HCT116 (cell line): ENCODE data around the gene PHKB.

ENCODE experiments used
- CEBPB ChIP-seq: IDR thresholded peaks from 2 replicates; pipeline ENCODE4 v1.6.1; 2012; ENCODE audit warnings: low read depth
- EGR1 ChIP-seq: IDR thresholded peaks from 2 replicates; pipeline ENCODE4 v1.6.1; 2012; ENCODE audit warnings: low read depth
- EZH2 ChIP-seq: fragments of 200-600 bp; sonication (generic); IDR thresholded peaks from 2 replicates; pipeline ENCODE4 v1.6.1; 2017; ENCODE audit warnings: antibody characterized with exemption, mixed run types
- FOSL1 ChIP-seq: IDR thresholded peaks from 2 replicates; pipeline ENCODE4 v1.6.1; 2012; ENCODE audit warnings: low read depth
- POLR2A ChIP-seq: IDR thresholded peaks from 2 replicates; pipeline ENCODE4 v1.7.0; 2011; ENCODE audit warnings: borderline replicate concordance; ENCODE audit not compliant: insufficient read depth, insufficient read length; ENCODE audit errors: extremely low read depth
- POLR2AphosphoS5 ChIP-seq: IDR thresholded peaks from 2 replicates; pipeline ENCODE4 v1.6.1; 2011; ENCODE audit warnings: mild to moderate bottlenecking, low read depth, low read length, moderate library complexity
- RAD21 ChIP-seq: IDR thresholded peaks from 2 replicates; pipeline ENCODE4 v1.6.1; 2012; ENCODE audit warnings: low read depth, mild to moderate bottlenecking
- SIN3A ChIP-seq: IDR thresholded peaks from 2 replicates; pipeline ENCODE4 v1.6.1; 2012; ENCODE audit warnings: low read depth
- SP1 ChIP-seq: IDR thresholded peaks from 2 replicates; pipeline ENCODE4 v1.6.1; 2012; ENCODE audit warnings: low read depth
- SRF ChIP-seq: IDR thresholded peaks from 2 replicates; pipeline ENCODE4 v1.6.1; 2012; ENCODE audit warnings: low read depth
- TCF7L2 ChIP-seq: IDR thresholded peaks from 2 replicates; pipeline ENCODE4 v1.7.0; 2011; ENCODE audit warnings: borderline replicate concordance, inconsistent platforms; ENCODE audit not compliant: insufficient read depth, insufficient read length; ENCODE audit errors: extremely low read depth
- TF ChIP-seq, protein P1 (sequence below), 3 experiments: fragments of 200-600 bp in 1 of 3; sonication (generic) in 1 of 3; IDR thresholded peaks in 2 of 3; conservative IDR thresholded peaks in 1 of 3; 2 replicates each; pipeline ENCODE4 v1.5.1; 2012 to 2017; ENCODE audit warnings: low read depth in 2 of 3, low read length in 2 of 3, antibody characterized with exemption in 1 of 3, borderline replicate concordance in 1 of 3, control low read depth in 1 of 3, mild to moderate bottlenecking in 1 of 3, mixed read lengths in 1 of 3, mixed run types in 1 of 3, moderate library complexity in 1 of 3; ENCODE audit not compliant: insufficient read depth in 1 of 3
- TF ChIP-seq, protein P2 (sequence below): IDR thresholded peaks from 2 replicates; pipeline ENCODE4 v1.6.1; 2012; ENCODE audit warnings: low read depth
- TF ChIP-seq, protein P3 (sequence below): IDR thresholded peaks from 2 replicates; pipeline ENCODE4 v1.6.1; 2011; ENCODE audit warnings: mild to moderate bottlenecking, low read length, moderate library complexity; ENCODE audit not compliant: insufficient replicate concordance; ENCODE audit errors: extremely low read depth

DNA sequence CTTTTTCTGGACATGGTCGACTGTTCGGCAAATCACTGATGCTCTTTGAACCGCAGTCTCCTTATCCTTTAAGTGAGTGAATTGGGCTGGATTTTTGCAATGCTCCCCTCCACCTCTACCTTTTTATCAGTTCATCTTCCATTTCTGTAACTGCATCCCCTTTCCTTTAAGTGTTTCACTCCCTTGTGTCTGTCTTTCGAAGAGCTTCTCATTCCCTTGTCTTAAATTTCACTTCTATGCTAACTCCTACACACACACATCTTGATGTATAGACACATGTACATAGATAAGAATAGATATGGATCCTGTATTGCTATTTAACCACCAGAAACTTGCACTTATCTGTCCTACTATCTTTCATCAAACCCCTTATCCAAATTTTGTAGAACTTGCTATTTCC, 250.7 kb downstream of the PHKB start:
- TF ChIP-seq, protein P1, sequence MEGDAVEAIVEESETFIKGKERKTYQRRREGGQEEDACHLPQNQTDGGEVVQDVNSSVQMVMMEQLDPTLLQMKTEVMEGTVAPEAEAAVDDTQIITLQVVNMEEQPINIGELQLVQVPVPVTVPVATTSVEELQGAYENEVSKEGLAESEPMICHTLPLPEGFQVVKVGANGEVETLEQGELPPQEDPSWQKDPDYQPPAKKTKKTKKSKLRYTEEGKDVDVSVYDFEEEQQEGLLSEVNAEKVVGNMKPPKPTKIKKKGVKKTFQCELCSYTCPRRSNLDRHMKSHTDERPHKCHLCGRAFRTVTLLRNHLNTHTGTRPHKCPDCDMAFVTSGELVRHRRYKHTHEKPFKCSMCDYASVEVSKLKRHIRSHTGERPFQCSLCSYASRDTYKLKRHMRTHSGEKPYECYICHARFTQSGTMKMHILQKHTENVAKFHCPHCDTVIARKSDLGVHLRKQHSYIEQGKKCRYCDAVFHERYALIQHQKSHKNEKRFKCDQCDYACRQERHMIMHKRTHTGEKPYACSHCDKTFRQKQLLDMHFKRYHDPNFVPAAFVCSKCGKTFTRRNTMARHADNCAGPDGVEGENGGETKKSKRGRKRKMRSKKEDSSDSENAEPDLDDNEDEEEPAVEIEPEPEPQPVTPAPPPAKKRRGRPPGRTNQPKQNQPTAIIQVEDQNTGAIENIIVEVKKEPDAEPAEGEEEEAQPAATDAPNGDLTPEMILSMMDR (IDR thresholded peaks at IDR 0.05 in 2 of 3, conservative IDR thresholded peaks at IDR 0.05 in 1 of 3; ENCODE audit: borderline replicate concordance in 1 of 3, insufficient read depth in 1 of 3, low read depth in 2 of 3, low read length in 2 of 3) = no peak
- no peak for TF ChIP-seq SIN3A
- TF ChIP-seq POLR2A = no peak
- no peak for TF ChIP-seq EGR1
- TF ChIP-seq EZH2 = no peak
- no peak for TF ChIP-seq CEBPB
- TF ChIP-seq, protein P2, sequence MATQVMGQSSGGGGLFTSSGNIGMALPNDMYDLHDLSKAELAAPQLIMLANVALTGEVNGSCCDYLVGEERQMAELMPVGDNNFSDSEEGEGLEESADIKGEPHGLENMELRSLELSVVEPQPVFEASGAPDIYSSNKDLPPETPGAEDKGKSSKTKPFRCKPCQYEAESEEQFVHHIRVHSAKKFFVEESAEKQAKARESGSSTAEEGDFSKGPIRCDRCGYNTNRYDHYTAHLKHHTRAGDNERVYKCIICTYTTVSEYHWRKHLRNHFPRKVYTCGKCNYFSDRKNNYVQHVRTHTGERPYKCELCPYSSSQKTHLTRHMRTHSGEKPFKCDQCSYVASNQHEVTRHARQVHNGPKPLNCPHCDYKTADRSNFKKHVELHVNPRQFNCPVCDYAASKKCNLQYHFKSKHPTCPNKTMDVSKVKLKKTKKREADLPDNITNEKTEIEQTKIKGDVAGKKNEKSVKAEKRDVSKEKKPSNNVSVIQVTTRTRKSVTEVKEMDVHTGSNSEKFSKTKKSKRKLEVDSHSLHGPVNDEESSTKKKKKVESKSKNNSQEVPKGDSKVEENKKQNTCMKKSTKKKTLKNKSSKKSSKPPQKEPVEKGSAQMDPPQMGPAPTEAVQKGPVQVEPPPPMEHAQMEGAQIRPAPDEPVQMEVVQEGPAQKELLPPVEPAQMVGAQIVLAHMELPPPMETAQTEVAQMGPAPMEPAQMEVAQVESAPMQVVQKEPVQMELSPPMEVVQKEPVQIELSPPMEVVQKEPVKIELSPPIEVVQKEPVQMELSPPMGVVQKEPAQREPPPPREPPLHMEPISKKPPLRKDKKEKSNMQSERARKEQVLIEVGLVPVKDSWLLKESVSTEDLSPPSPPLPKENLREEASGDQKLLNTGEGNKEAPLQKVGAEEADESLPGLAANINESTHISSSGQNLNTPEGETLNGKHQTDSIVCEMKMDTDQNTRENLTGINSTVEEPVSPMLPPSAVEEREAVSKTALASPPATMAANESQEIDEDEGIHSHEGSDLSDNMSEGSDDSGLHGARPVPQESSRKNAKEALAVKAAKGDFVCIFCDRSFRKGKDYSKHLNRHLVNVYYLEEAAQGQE = no peak
- TF ChIP-seq SRF = no peak
- TF ChIP-seq RAD21 = no peak
- TF ChIP-seq POLR2AphosphoS5 = no peak
- TF ChIP-seq TCF7L2 = no peak
- TF ChIP-seq, protein P3, sequence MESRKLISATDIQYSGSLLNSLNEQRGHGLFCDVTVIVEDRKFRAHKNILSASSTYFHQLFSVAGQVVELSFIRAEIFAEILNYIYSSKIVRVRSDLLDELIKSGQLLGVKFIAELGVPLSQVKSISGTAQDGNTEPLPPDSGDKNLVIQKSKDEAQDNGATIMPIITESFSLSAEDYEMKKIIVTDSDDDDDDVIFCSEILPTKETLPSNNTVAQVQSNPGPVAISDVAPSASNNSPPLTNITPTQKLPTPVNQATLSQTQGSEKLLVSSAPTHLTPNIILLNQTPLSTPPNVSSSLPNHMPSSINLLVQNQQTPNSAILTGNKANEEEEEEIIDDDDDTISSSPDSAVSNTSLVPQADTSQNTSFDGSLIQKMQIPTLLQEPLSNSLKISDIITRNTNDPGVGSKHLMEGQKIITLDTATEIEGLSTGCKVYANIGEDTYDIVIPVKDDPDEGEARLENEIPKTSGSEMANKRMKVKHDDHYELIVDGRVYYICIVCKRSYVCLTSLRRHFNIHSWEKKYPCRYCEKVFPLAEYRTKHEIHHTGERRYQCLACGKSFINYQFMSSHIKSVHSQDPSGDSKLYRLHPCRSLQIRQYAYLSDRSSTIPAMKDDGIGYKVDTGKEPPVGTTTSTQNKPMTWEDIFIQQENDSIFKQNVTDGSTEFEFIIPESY = no peak
- TF ChIP-seq SP1 = no peak
- no peak for TF ChIP-seq FOSL1
